K562 (cell line): ENCODE results near the gene ADNP. TPM values are rescaled to one million over a fixed set of nuclear protein-coding genes. Genes with fewer than 3 reads are reported as not detected.

Source experiments
- BCOR ChIP-seq: fragments of 450-650 bp; IDR thresholded peaks from 2 replicates; pipeline ENCODE4 v1.6.1; 2016
- C11orf30 ChIP-seq: fragments of 450-650 bp; IDR thresholded peaks from 2 replicates; pipeline ENCODE4 v1.6.1; 2016; ENCODE audit warnings: low read depth, mild to moderate bottlenecking
- CAMTA2 ChIP-seq: fragments of 250-450 bp; sonication (Bioruptor Pico); conservative IDR thresholded peaks from 2 replicates; pipeline ENCODE4 v1.5.1; 2022
- CBFA2T2 ChIP-seq: fragments of 450-650 bp; conservative IDR thresholded peaks from 2 replicates; pipeline ENCODE4 v1.6.1; 2017; ENCODE audit warnings: mild to moderate bottlenecking
- CBX2 ChIP-seq: fragments of 200-600 bp; sonication (generic); IDR thresholded peaks from one replicate; pipeline ENCODE4 v1.6.1; 2012; ENCODE audit warnings: mild to moderate bottlenecking, low read length, inconsistent platforms; ENCODE audit not compliant: insufficient read depth, poor library complexity, severe bottlenecking
- GABPA ChIP-seq: fragments of 200-800 bp; sonication (Bioruptor generic); conservative IDR thresholded peaks from 2 replicates; pipeline ENCODE4 v1.6.1; 2016; ENCODE audit warnings: low read depth, missing genetic modification characterization, missing compliant biosample characterization
- GTF2A2 ChIP-seq: IDR thresholded peaks from 2 replicates; pipeline ENCODE4 v1.6.1; 2016; ENCODE audit warnings: mild to moderate bottlenecking, missing genetic modification characterization, missing compliant biosample characterization
- NFXL1 ChIP-seq: fragments of 450-650 bp; formaldehyde crosslinking; IDR thresholded peaks from 2 replicates; pipeline ENCODE4 v1.4.0; 2021; ENCODE audit warnings: mild to moderate bottlenecking
- SMARCA5 ChIP-seq: fragments of 450-650 bp; IDR thresholded peaks from 2 replicates; pipeline ENCODE4 v1.6.1; 2016
- TGIF2 ChIP-seq: sonication (generic); formaldehyde crosslinking; IDR thresholded peaks from 2 replicates; pipeline ENCODE4 v1.8.1; 2022; ENCODE audit warnings: mild to moderate bottlenecking, missing genetic modification reagents, moderate library complexity
- THRAP3 ChIP-seq: fragments of 450-650 bp; IDR thresholded peaks from 2 replicates; pipeline ENCODE4 v1.6.1; 2016; ENCODE audit warnings: mild to moderate bottlenecking, inconsistent platforms, borderline replicate concordance
- U2AF2 ChIP-seq: fragments of 200-400 bp; formaldehyde crosslinking; optimal IDR thresholded peaks from 2 replicates; pipeline ENCODE3; 2017; ENCODE audit warnings: low read depth, mild to moderate bottlenecking, low read length
- ZC3H4 ChIP-seq: sonication (generic); formaldehyde crosslinking; IDR thresholded peaks from 2 replicates; pipeline ENCODE4 v1.9.0; 2021; ENCODE audit warnings: missing genetic modification reagents, borderline replicate concordance
- polyA plus RNA-seq, 8 experiments: library from polyadenylated mRNA; depleted of rRNA in 4 of 8; stranded (reverse) in 5 of 8; unstranded in 3 of 8; fragments of >200 nt; fragmentation: Nextera tagmentation in 2 of 8; fragmentation: Illumina TruSeq in 1 of 8; extraction: Ambion mirVana in 2 of 8; extraction: Trizol in 1 of 8; gene quantifications; 2 replicates each; pipeline versions ENCODE4 v1.2.1 to v1.2.3, GENCODE V29; 2011 to 2014; ENCODE audit warnings: inconsistent platforms in 1 of 8, missing spikeins in 1 of 8
- total RNA-seq, 7 experiments: library from RNA; depleted of rRNA in 6 of 7; stranded (reverse); fragments of >200 nt in 6 of 7; fragmentation: Illumina TruSeq in 2 of 7; extraction: Trizol in 2 of 7; gene quantifications; 2 replicates each; pipeline versions ENCODE4 v1.2.1 to v1.2.3, GENCODE V29; 2011 to 2021; ENCODE audit warnings: low replicate concordance in 1 of 7
- TF ChIP-seq, protein P1 (sequence below): conservative IDR thresholded peaks from 2 replicates; pipeline ENCODE4 v1.6.1; 2011; ENCODE audit warnings: low read depth, mild to moderate bottlenecking, low read length; ENCODE audit not compliant: control insufficient read depth
- TF ChIP-seq, protein P2 (sequence below), 3 experiments: fragments of 200-800 bp in 1 of 3; fragments of 250-450 bp in 1 of 3; fragments of 450-650 bp in 1 of 3; sonication (Bioruptor Pico) in 1 of 3; sonication (Bioruptor generic) in 1 of 3; formaldehyde crosslinking in 1 of 3; IDR thresholded peaks; 2 replicates each; pipeline versions ENCODE4 v1.6.1 to v1.8.0; 2016 to 2022; ENCODE audit warnings: mild to moderate bottlenecking in 2 of 3, missing genetic modification characterization in 2 of 3, missing compliant biosample characterization in 1 of 3, moderate library complexity in 1 of 3
- TF ChIP-seq, protein P3 (sequence below): fragments of 450-650 bp; formaldehyde crosslinking; IDR thresholded peaks from 2 replicates; pipeline ENCODE4 v1.4.0; 2020; ENCODE audit warnings: mild to moderate bottlenecking, mixed read lengths
- TF ChIP-seq, protein P4 (sequence below): sonication (generic); formaldehyde crosslinking; IDR thresholded peaks from 2 replicates; pipeline ENCODE4 v1.8.0; 2022; ENCODE audit warnings: mild to moderate bottlenecking, missing genetic modification reagents, borderline replicate concordance
- TF ChIP-seq, protein P5 (sequence below): fragments of 450-650 bp; formaldehyde crosslinking; IDR thresholded peaks from 2 replicates; pipeline ENCODE4 v1.4.0; 2022; ENCODE audit warnings: mild to moderate bottlenecking, moderate library complexity

ADNP gene
- total and polyA plus RNA-seq, 9 of the 15 experiments (the other 6 are each of a cell fraction or from before 2014, with no cell fraction given) = 17.8 to 59.9 (median 25.3) TPM

DNA sequence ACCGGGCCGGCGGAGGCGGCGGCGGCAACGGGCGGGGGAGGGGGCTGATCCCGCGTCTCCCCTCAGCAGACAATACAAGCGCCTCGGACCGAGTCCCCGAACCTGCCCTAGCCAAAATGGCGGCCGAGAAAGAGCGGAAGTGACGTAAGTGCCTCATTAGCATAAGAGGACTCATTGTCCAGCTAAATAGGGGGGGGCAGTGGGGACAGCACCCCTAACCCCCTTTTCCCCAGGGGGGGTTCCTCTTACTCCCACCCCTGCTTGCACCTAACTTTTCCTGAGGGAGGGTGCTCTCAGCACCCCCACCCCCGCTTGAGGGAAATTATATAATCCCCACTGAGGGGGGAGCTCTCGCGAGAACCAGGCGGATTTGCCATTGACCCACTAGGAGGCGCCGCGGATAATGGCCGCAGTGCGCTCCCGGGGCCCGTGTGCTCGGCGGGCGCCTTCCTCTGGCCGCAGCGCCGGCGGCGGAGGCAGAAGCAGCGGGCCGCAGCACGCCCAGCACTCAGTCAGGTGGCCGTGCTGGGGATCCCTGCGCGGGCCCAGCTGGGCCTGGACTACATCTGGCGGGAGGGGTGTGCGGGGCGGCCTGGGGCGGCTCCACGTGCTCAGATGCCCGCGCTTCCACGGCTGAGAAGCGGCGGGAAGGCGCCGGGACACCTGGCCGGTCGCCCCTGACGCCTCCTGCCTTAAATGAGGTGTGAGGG is at the start of gene ADNP (continued):
- TF ChIP-seq, protein P1, sequence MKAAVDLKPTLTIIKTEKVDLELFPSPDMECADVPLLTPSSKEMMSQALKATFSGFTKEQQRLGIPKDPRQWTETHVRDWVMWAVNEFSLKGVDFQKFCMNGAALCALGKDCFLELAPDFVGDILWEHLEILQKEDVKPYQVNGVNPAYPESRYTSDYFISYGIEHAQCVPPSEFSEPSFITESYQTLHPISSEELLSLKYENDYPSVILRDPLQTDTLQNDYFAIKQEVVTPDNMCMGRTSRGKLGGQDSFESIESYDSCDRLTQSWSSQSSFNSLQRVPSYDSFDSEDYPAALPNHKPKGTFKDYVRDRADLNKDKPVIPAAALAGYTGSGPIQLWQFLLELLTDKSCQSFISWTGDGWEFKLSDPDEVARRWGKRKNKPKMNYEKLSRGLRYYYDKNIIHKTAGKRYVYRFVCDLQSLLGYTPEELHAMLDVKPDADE = peak; percentile 88
- TF ChIP-seq, protein P2, sequence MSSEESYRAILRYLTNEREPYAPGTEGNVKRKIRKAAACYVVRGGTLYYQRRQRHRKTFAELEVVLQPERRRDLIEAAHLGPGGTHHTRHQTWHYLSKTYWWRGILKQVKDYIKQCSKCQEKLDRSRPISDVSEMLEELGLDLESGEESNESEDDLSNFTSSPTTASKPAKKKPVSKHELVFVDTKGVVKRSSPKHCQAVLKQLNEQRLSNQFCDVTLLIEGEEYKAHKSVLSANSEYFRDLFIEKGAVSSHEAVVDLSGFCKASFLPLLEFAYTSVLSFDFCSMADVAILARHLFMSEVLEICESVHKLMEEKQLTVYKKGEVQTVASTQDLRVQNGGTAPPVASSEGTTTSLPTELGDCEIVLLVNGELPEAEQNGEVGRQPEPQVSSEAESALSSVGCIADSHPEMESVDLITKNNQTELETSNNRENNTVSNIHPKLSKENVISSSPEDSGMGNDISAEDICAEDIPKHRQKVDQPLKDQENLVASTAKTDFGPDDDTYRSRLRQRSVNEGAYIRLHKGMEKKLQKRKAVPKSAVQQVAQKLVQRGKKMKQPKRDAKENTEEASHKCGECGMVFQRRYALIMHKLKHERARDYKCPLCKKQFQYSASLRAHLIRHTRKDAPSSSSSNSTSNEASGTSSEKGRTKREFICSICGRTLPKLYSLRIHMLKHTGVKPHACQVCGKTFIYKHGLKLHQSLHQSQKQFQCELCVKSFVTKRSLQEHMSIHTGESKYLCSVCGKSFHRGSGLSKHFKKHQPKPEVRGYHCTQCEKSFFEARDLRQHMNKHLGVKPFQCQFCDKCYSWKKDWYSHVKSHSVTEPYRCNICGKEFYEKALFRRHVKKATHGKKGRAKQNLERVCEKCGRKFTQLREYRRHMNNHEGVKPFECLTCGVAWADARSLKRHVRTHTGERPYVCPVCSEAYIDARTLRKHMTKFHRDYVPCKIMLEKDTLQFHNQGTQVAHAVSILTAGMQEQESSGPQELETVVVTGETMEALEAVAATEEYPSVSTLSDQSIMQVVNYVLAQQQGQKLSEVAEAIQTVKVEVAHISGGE (CRISPR knock-in tag; IDR thresholded peaks at IDR 0.05) = peak in 1 of 3 experiments; percentile 6; a peak in 1 of 6 replicates
- TF ChIP-seq SMARCA5 (no peak), BCOR (peak; percentile 39; the same call in 1 of the 2 replicates), GTF2A2 (tag) (no peak), C11orf30 (peak; percentile 27; the same call in 1 of the 2 replicates), CBFA2T2 (no peak; the same call in 1 of the 2 replicates), TGIF2 (CRISPR knock-in tag) (peak; percentile 98), THRAP3 (no peak), CBX2 (no peak), NFXL1 (CRISPR knock-in tag) (no peak), U2AF2 (no peak), GABPA (peak; percentile 93), ZC3H4 (CRISPR knock-in tag) (no peak), CAMTA2 (CRISPR knock-in tag) (0 out of 2 replicates have a peak, but pooled peaks have one; percentile 69)
- TF ChIP-seq, protein P3, sequence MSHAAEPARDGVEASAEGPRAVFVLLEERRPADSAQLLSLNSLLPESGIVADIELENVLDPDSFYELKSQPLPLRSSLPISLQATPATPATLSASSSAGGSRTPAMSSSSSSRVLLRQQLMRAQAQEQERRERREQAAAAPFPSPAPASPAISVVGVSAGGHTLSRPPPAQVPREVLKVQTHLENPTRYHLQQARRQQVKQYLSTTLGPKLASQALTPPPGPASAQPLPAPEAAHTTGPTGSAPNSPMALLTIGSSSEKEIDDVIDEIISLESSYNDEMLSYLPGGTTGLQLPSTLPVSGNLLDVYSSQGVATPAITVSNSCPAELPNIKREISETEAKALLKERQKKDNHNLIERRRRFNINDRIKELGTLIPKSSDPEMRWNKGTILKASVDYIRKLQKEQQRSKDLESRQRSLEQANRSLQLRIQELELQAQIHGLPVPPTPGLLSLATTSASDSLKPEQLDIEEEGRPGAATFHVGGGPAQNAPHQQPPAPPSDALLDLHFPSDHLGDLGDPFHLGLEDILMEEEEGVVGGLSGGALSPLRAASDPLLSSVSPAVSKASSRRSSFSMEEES (CRISPR knock-in tag) = peak; percentile 63
- TF ChIP-seq, protein P4, sequence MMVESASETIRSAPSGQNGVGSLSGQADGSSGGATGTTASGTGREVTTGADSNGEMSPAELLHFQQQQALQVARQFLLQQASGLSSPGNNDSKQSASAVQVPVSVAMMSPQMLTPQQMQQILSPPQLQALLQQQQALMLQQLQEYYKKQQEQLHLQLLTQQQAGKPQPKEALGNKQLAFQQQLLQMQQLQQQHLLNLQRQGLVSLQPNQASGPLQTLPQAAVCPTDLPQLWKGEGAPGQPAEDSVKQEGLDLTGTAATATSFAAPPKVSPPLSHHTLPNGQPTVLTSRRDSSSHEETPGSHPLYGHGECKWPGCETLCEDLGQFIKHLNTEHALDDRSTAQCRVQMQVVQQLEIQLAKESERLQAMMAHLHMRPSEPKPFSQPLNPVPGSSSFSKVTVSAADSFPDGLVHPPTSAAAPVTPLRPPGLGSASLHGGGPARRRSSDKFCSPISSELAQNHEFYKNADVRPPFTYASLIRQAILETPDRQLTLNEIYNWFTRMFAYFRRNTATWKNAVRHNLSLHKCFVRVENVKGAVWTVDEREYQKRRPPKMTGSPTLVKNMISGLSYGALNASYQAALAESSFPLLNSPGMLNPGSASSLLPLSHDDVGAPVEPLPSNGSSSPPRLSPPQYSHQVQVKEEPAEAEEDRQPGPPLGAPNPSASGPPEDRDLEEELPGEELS (CRISPR knock-in tag) = peak; percentile 95
- TF ChIP-seq, protein P5, sequence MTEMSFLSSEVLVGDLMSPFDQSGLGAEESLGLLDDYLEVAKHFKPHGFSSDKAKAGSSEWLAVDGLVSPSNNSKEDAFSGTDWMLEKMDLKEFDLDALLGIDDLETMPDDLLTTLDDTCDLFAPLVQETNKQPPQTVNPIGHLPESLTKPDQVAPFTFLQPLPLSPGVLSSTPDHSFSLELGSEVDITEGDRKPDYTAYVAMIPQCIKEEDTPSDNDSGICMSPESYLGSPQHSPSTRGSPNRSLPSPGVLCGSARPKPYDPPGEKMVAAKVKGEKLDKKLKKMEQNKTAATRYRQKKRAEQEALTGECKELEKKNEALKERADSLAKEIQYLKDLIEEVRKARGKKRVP (CRISPR knock-in tag) = no peak
